H9 (cell line): ENCODE measurements around the gene OBSL1. TPM values are rescaled to one million over a fixed set of nuclear protein-coding genes. Genes with fewer than 3 reads are reported as not detected.

Source experiments
- DNase-seq: peaks from one replicate; pipeline ENCODE4 v3.0.0-alpha.2; 2017
- H2AFZ ChIP-seq: one replicate; pipeline ENCODE4 v1.6.1; 2013; ENCODE audit warnings: mild to moderate bottlenecking, low read length, control low read depth, moderate library complexity
- H2AK5ac ChIP-seq: 2 replicates; pipeline ENCODE4 v1.6.1; 2013; ENCODE audit warnings: low read length, control low read depth, mixed read lengths; ENCODE audit not compliant: insufficient read length
- H2BK120ac ChIP-seq: one replicate; pipeline ENCODE4 v1.6.1; 2013; ENCODE audit warnings: low read depth, mild to moderate bottlenecking, low read length, control low read depth, inconsistent platforms; ENCODE audit not compliant: poor library complexity, severe bottlenecking
- H2BK12ac ChIP-seq: 2 replicates; pipeline ENCODE4 v1.6.1; 2013; ENCODE audit warnings: low read length, control low read depth, mixed read lengths, low read depth; ENCODE audit not compliant: insufficient read length
- H2BK15ac ChIP-seq: 2 replicates; pipeline ENCODE4 v1.6.1; 2013; ENCODE audit warnings: low read depth, low read length, control low read depth
- H2BK20ac ChIP-seq: one replicate; pipeline ENCODE4 v1.6.1; 2013; ENCODE audit warnings: low read depth, mild to moderate bottlenecking, low read length, control low read depth, inconsistent platforms; ENCODE audit not compliant: poor library complexity, severe bottlenecking
- H2BK5ac ChIP-seq: 2 replicates; pipeline ENCODE4 v1.6.1; 2013; ENCODE audit warnings: low read length, control low read depth, mixed read lengths; ENCODE audit not compliant: insufficient read length
- H3K14ac ChIP-seq: 2 replicates; pipeline ENCODE4 v1.6.1; 2013; ENCODE audit warnings: low read length, control low read depth; ENCODE audit not compliant: insufficient read depth
- H3K18ac ChIP-seq: 2 replicates; pipeline ENCODE4 v1.6.1; 2013; ENCODE audit warnings: low read depth, mild to moderate bottlenecking, mixed read lengths, low read length, control low read depth; ENCODE audit not compliant: insufficient read length
- H3K23ac ChIP-seq: 2 replicates; pipeline ENCODE4 v1.6.1; 2013; ENCODE audit warnings: low read length, control low read depth, mixed read lengths, low read depth; ENCODE audit not compliant: insufficient read length
- H3K23me2 ChIP-seq: 2 replicates; pipeline ENCODE4 v1.6.1; 2013; ENCODE audit warnings: low read depth, mild to moderate bottlenecking, mixed read lengths, low read length, control low read depth; ENCODE audit not compliant: insufficient read length, poor library complexity, severe bottlenecking
- H3K27ac ChIP-seq: 2 replicates; pipeline ENCODE4 v1.5.1; 2013; ENCODE audit warnings: low read length, control low read depth, mixed read lengths, low read depth; ENCODE audit not compliant: insufficient read length
- H3K27me3 ChIP-seq: 2 replicates; pipeline ENCODE4 v1.6.1; 2013; ENCODE audit warnings: low read length, control low read depth, inconsistent platforms; ENCODE audit not compliant: insufficient read depth
- H3K4ac ChIP-seq: 2 replicates; pipeline ENCODE4 v1.6.1; 2013; ENCODE audit warnings: low read depth, mild to moderate bottlenecking, control low read depth, inconsistent platforms, low read length, moderate library complexity
- H3K4me1 ChIP-seq: 2 replicates; pipeline ENCODE4 v1.6.1; 2013; ENCODE audit warnings: low read length, control low read depth, inconsistent platforms; ENCODE audit not compliant: insufficient read depth
- H3K4me2 ChIP-seq: 2 replicates; pipeline ENCODE4 v1.6.1; 2013; ENCODE audit warnings: low read length, control low read depth, mixed read lengths; ENCODE audit not compliant: insufficient read length, insufficient read depth
- H3K56ac ChIP-seq: 2 replicates; pipeline ENCODE4 v1.6.1; 2013; ENCODE audit warnings: low read depth, mild to moderate bottlenecking, mixed read lengths, low read length, control low read depth; ENCODE audit not compliant: insufficient read length
- H3K79me1 ChIP-seq: 2 replicates; pipeline ENCODE4 v1.6.1; 2013; ENCODE audit warnings: low read depth, mild to moderate bottlenecking, moderate library complexity, low read length, control low read depth, inconsistent platforms; ENCODE audit not compliant: insufficient read depth, poor library complexity, severe bottlenecking
- H3K79me2 ChIP-seq: 2 replicates; pipeline ENCODE4 v1.6.1; 2013; ENCODE audit warnings: low read length, control low read depth, inconsistent platforms; ENCODE audit not compliant: insufficient read depth
- H3K9ac ChIP-seq: 2 replicates; pipeline ENCODE4 v1.6.1; 2013; ENCODE audit warnings: low read length, control low read depth, mixed read lengths; ENCODE audit not compliant: insufficient read length; ENCODE audit errors: extremely low read depth
- H3K9me3 ChIP-seq: one replicate; pipeline ENCODE4 v1.6.1; 2013; ENCODE audit warnings: low read depth, low read length, inconsistent platforms; ENCODE audit not compliant: control insufficient read depth
- H3T11ph ChIP-seq: one replicate; pipeline ENCODE4 v1.6.1; 2013; ENCODE audit warnings: mild to moderate bottlenecking, low read length, control low read depth, inconsistent platforms
- H4K20me1 ChIP-seq: one replicate; pipeline ENCODE4 v1.6.1; 2013; ENCODE audit not compliant: control insufficient read depth, insufficient read length, insufficient read depth
- H4K5ac ChIP-seq: 2 replicates; pipeline ENCODE4 v1.6.1; 2013; ENCODE audit warnings: low read depth, mild to moderate bottlenecking, mixed read lengths, low read length, control low read depth; ENCODE audit not compliant: insufficient read length
- H4K8ac ChIP-seq: replicated peaks from 2 replicates; pipeline ENCODE4 v1.6.1; 2013; ENCODE audit warnings: low read length, control low read depth, mixed read lengths, low read depth; ENCODE audit not compliant: insufficient read length
- H4K91ac ChIP-seq: 2 replicates; pipeline ENCODE4 v1.6.1; 2013; ENCODE audit warnings: low read depth, mild to moderate bottlenecking, moderate library complexity, mixed read lengths, low read length, control low read depth; ENCODE audit not compliant: insufficient read length
- H3K27ac Mint-ChIP-seq, 3 experiments: 2 replicates in 2 of 3; 3 replicates in 1 of 3; pipeline ENCODE4 v1.8.0; 2020 to 2021; ENCODE audit warnings: mixed read lengths in 3 of 3, mild to moderate bottlenecking in 1 of 3, moderate library complexity in 1 of 3
- H3K27me3 Mint-ChIP-seq: 2 replicates; pipeline ENCODE4 v1.8.0; 2021; ENCODE audit warnings: low read depth, mild to moderate bottlenecking, moderate library complexity, mixed read lengths
- H3K36me3 Mint-ChIP-seq, 3 experiments: 2 replicates in 2 of 3; 3 replicates in 1 of 3; pipeline ENCODE4 v1.8.0; 2020 to 2021; ENCODE audit warnings: low read depth in 3 of 3, mixed read lengths in 3 of 3; ENCODE audit not compliant: insufficient read depth in 1 of 3
- H3K4me1 Mint-ChIP-seq, 2 experiments: 2 replicates each; pipeline ENCODE4 v1.8.0; 2020; ENCODE audit warnings: mixed read lengths in 2 of 2
- H3K4me3 Mint-ChIP-seq, 2 experiments: 2 replicates in 1 of 2; 3 replicates in 1 of 2; pipeline ENCODE4 v1.8.0; 2020 to 2021; ENCODE audit warnings: mild to moderate bottlenecking in 2 of 2, mixed read lengths in 2 of 2, moderate library complexity in 1 of 2
- H3K9me3 Mint-ChIP-seq, 2 experiments: 2 replicates in 1 of 2; 3 replicates in 1 of 2; pipeline ENCODE4 v1.8.0; 2020; ENCODE audit warnings: mild to moderate bottlenecking in 2 of 2, mixed read lengths in 2 of 2, moderate library complexity in 1 of 2
- WGBS: extraction: QIAGEN DNeasy Blood & Tissue Kit; methylation state at CpG from one replicate; pipeline ENCODE4 v1.1.7; 2013; ENCODE audit warnings: missing lambda C conversion rate, low lambda C conversion rate, mixed read lengths; ENCODE audit not compliant: insufficient read length; ENCODE audit errors: extremely low coverage; 5-methylcytosine and 5-hydroxymethylcytosine counted together
- total RNA-seq: library from RNA; stranded (reverse); gene quantifications from 2 replicates; pipeline ENCODE4 v1.2.1, GENCODE V29; 2021
- TF ChIP-seq, protein P1 (sequence below): fragments of 200-600 bp; sonication (generic); conservative IDR thresholded peaks from 3 replicates; pipeline ENCODE4 v1.8.0; 2021; ENCODE audit warnings: antibody characterized with exemption, mild to moderate bottlenecking

Gene OBSL1
- total RNA-seq, 1 experiment from 2014 or later: 140 TPM

- Histone ChIP-seq H3K4me1 (no peaks in the 10 kb centered on the region), H3K23ac (no peak overlapping the region), H4K91ac (no peak overlapping the region), H3K79me2 (no peaks in the 10 kb centered on the region), H2BK12ac (no peak overlapping the region), H4K20me1 (no peaks in the 10 kb centered on the region), H3K27ac (no peak overlapping the region), H2BK5ac (no peak overlapping the region), H3K56ac (no peak overlapping the region), H3K79me1 (no peaks in the 10 kb centered on the region), H3K14ac (no peak overlapping the region), H3K4ac (no peak overlapping the region), H4K5ac (no peak overlapping the region), H3K18ac (no peak overlapping the region), H2AFZ (no peak overlapping the region), H3K27me3 (no peaks in the 10 kb centered on the region), H3K4me2 (no peak overlapping the region), H3K23me2 (no peaks in the 10 kb centered on the region), H3T11ph (no peak overlapping the region), H2AK5ac (no peak overlapping the region), H2BK20ac (no peak overlapping the region), H2BK15ac (no peak overlapping the region), H3K9ac (no peak overlapping the region), H4K8ac (no peak overlapping the region), H3K9me3 (no peaks in the 10 kb centered on the region), H2BK120ac (no peak overlapping the region)
- no CpG with 5 or more reads among the region's 12 CpGs for WGBS
- Mint-ChIP-seq H3K27me3 (no peaks in the 10 kb centered on the region), H3K9me3 (no peaks in the 10 kb centered on the region), H3K4me3 (no peak overlapping the region), H3K4me1 (peaks cover 2 to 3% of the 10 kb centered on the region in 2 experiments; a peak in 2 of 4 replicates), H3K36me3 (peaks cover 8 to 38% (median 20%) of the 10 kb centered on the region in 3 experiments; a peak in 6 of 7 replicates), H3K27ac (peak overlapping the region in 2 of 3 experiments; percentile 28 to 87; a peak in 5 of 7 replicates)
- TF ChIP-seq, protein P1, sequence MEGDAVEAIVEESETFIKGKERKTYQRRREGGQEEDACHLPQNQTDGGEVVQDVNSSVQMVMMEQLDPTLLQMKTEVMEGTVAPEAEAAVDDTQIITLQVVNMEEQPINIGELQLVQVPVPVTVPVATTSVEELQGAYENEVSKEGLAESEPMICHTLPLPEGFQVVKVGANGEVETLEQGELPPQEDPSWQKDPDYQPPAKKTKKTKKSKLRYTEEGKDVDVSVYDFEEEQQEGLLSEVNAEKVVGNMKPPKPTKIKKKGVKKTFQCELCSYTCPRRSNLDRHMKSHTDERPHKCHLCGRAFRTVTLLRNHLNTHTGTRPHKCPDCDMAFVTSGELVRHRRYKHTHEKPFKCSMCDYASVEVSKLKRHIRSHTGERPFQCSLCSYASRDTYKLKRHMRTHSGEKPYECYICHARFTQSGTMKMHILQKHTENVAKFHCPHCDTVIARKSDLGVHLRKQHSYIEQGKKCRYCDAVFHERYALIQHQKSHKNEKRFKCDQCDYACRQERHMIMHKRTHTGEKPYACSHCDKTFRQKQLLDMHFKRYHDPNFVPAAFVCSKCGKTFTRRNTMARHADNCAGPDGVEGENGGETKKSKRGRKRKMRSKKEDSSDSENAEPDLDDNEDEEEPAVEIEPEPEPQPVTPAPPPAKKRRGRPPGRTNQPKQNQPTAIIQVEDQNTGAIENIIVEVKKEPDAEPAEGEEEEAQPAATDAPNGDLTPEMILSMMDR: no peak
- no peak for DNase-seq
Observed at GRCh38 chr2:219611866-219612576, 40.7 kb upstream of the OBSL1 start.
